Middle frontal gyrus (tissue), 1 donor: ENCODE data around the gene TRIM42.

Source experiments
- DNase-seq: peaks from one replicate; pipeline ENCODE4 v3.0.0-alpha.2; 2015; ENCODE audit warnings: low spot score; ENCODE audit errors: extremely low spot score

Gene TRIM42

DNA sequence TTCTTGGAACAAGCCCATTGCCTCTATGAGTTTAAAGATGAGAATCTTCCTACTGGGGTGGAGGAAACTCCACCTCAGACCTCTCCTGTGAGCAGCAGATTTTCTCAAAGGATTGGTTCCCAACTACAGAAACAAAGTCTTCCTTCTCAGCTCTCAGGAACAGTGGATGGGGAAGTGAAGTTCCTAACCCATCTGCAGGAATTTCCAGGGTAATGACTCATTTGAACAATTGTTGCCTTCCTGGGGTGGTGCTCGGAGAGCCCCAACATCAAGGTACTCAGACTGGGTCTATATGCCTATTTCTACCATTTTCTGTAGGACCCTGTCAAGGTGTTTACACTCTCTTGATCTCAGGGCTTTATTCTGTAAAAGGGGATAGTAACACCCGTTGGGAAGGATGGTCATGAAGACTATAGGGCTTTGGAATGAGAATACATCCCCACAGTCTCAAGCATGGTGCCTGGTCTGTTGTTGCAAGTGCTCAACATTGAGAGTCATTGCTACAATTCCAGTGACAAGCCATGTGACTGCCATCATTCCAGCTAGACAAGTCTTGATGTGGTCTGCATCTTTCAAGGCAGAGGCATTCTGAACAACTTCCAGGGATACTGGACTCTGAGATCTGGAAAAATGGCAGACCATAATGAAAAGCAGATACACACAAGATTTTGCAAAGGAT lies 33.0 kb downstream of the TRIM42 start:
- DNase-seq = no peak

DNA sequence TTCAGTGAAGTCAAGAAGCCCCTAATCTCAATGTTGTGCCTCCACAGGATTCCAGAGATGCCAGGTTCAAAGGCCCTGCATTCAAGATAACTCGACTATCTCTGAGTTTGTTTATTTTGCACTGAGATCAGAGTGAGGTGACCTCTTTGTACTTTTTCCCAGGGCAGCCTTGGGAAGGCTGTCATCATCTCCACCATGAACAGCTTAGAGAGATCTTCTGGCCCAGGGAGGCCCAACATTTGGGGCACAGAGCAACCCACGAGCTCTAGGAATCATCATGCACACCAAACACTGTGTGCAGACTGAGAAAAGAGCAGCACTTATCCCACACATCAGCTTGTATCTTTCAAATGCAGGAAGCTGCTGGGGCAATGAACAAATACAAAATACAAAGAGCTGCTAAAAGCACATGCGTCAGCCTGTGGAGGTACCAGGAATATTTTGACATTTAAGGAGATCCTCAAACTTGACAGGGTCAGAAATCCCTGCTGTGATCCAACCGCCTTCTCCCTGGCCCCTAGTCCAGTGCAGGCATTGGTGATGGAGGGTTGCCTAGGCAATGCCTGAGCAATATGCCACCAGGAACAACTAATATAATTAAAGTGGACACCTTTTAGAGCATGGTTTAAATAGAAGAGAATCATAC lies 33.6 kb downstream of the TRIM42 start:
- no peak for DNase-seq

DNA sequence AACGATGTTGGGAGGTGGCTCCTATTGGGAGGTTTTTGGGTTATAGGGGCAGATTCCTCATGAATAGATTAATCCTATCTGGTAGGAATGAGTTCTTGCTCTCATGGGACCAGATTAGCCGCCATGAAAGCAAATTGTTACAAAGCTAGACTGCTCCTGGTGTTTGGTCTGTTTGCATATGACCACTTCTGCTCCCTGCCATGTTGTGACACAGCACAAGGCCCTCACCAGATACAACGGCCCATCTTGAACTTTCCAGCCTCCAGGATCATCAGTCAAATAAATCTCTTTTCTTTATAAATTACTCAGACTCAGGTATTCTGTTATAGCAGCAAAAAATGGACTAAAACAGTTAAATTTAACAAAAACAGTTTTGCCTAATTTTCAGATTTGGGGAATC lies 34.4 kb downstream of the TRIM42 start:
- DNase-seq = no peak

DNA sequence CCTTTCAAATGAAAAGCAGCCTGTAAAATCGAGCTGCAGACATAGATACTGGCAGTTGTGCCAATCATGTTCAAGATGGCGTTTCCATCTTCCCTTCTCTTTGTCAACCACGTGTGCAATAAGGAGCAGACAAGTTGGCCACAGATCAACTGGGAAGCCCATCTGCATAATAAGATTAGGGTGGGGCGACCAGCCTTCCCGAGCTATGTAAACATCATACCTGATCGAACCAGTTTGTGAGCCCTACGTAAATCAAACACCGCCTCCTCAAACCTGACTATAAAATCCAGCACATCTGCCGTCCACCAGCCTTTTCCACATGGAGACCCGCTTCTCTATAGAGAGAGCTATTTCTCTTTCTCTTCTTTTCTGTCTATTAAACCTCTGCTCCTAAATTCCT lies 37.2 kb downstream of the TRIM42 start:
- DNase-seq = no peak

DNA sequence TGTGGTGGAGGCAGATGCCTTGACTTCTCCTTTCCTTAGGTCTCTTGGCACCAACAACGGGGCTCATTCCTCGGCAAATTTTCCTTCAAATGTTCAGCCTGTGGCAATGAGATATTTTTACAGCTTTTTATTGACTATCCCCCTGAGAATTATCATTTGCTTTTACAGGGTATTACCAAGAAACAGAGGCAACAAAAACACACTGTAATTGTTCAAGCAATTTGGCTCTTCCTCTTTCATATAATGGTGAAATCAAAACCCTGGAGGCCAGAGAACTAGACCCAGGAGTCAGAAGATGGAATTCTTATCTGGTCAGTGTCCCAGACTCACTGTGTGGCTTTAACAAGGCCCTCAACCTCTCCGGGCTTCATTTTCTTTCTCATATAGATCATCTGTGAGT lies 40.1 kb downstream of the TRIM42 start:
- DNase-seq = no peak

DNA sequence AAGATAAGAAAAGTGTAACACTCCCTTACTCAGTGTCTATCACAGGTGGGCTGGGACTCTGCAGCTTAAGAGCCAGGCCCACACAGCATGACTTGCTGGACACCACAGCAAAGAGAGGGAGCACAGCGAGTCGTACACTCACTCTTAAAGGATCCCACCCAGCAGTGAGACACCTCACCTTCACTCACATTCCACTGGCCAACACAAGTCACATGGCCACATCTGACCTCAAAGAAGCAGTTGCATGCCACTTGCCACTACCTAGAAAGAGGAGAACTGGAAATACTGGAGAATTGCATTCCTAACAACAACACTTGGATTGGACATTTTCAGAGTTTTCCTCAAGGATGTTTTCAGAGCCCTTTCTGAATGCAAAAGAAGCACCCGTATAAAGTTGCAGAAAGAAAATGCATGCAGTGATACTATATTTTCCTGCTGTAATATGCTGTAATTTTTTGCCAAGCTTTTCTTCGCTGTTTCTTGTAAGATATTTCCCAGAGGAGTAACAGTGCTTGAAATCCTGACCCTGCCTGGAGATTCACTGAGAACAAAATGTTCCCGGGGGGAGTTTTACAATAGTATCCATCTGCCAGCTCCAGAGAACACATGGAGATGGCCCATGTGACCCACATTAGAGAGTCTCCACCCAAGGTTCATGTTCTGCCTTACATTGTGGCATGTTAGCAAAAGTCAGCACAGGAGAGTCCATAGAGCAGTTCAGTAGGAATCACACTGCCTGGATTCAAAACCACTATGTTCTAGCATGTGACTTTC lies 42.2 kb downstream of the TRIM42 start:
- no peak for DNase-seq

DNA sequence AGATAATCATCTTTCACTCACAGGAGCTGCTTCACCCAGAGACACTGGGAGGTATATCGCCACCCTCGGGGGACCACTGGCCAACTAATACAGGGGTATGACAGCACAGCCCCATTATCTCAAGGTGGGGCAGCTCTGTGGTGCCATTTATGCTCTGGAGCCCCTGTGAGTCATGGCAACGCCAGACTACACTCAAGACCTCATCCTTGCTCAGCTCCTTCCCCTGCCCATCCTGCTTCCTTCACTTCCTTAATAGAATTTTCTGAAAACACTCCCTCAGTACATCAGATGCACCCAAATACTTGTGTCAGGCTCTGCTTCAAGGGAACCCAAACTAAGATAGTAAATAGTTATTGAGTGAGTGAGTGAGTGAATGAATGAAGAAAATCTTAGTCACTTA lies 45.7 kb downstream of the TRIM42 start:
- DNase-seq = no peak

DNA sequence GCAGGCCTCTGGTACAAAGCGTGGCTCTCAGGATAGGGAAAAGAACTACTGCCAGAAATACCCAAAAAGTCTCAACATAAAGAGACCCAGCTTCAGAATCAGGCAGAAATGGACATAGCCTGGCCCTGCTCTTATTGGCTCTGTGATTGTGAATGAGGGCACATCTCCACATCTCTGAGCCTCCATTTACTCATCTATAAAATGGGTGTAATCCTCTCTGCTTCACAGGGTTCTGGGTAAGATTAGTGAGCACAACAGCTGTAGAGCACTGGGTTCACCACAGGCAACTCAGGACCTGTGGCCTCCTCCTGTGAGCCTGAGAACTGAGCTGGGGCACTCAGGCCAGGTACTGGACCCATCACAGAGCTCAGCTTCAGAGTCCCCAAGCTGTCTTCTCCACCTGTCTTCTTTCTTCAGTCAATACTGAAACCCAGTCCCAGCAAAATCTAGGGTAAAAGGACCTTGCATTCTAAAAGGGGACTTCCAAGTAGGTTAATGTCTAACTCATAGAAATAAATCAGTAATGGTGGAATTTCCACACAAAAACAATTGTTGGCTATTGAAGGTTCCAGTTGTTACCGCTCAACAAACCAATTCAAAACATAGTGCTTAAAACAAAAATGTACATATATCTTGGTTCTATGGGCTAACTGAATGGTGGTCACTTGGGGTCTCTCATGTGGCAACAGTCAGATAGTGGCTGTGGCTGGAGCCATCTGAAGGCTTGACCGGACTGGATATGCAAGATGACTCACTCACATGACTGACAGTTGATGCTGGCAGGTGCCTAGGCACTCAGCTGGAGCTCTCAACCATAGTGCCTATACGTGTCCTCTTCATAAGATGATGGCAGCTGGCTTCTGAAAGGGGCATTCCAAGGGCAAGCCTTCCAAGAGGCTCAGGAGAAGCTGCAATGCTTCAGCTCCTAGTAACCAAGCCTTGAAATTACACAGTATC lies 47.3 kb downstream of the TRIM42 start:
- no peak for DNase-seq

DNA sequence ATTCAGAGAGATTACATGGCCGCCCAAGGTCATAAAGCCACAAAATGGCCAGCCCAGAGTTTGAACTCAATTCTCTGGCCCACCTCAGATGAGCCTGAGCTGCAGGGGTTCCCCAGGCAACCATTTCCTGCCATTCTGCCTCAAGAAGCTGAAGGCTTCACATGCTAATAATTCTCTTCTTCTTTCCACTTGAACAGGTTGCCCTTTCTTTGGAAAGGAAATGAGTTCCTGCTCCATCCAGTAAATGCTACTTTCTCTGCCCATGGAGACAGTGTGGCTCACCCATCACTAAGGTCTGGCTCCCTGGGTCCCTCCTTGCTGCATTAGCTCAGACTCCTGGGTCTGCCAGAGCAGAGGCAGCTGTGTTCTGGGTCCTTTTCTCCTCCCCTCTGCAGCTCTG lies 48.2 kb downstream of the TRIM42 start:
- DNase-seq = no peak

DNA sequence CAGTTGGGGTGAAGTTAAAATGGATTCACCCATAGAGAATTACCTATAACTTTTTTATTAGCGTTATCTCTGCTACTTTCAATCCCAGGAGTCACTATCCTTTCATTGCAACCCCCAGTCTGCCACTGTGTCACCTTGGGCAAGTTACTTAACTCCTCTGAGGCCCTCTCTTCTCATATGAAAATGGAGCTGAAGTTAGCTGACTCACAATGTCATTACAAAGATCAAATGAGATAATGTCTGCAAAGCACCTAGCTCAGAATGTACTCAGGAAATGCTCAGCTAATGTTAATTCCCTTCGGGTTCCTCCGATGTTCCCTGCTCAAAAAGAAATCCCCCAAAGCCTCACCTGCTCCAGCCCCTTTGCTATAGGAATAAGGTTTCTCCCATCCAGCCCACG lies 50.0 kb downstream of the TRIM42 start:
- DNase-seq = no peak

DNA sequence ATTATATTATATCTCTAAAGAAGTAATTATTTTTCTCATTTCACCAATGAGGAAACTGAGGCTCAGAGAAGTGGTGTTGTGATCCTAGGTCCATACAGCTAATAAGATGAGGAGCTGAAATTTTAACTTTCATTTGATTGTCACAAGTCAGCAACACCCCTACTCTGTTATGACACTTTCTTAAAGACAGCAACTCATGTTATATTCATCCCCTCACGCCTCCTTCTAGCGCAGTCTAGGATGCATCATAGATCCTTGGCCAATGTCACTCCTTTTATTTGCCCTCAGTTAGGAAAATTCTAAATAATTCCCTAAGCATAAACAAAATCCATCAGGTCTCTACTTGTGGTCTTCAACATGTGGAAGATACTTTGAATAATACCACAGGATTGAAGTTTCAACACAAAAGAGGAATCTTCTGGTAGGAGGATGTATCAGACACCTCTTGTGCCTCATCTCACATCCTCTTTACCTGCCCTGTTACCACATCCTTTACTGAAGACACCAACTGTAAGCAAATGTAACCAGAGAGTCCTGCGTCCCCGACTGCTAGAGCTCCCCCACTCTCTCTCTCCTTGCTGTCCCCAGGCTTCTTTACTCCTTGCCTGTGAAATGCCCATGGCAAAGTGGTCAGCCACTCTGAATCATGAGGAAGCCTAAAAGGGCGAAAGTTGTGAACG lies 53.7 kb downstream of the TRIM42 start:
- no peak for DNase-seq

DNA sequence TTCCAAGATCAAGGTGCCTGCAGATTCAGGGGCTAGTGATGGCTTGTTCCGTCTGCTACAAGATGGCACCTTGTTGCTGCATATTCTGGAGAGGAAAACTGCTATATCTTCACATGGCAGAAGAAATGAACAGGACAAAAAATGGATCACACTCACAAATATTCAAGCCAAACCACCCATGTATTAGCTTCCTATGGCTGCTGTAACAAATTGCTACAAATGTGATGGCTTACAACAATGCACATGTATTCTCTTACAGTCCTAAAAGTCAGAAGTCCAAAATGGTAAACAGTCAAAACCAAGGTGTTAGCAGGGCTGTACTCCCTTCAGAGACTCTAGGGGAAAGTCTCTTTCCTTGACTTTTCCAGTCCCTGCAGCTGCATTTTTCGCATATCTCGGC lies 55.8 kb downstream of the TRIM42 start:
- no peak for DNase-seq

DNA sequence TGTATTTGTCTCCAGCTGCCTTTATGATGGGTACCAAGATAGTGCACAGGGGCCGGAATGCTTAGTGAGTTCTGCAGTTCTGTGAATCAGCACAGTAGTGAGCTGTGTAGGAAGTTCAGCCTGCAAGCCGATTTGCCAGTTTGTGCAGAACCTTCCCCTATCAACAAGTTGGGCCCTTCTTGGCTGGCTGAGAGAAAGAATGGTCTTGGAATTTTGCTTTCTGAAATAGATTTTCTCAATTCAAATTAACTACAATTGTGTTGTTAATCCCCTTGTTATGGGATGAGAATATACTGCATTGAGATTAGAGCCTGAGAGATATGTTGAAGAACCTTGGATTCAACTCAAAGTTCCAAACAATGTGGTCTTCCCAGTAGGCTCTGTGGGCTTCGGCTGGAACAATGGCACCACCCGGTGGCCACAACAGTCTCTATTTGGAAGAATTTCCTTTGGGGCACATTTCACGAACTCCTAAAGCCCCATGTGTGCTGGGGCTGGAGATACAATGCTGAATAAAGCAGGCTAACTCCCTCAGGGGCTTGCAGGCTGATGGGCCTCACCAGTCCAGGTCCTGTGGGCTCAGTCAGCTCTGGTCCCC lies 59.1 kb downstream of the TRIM42 start:
- DNase-seq = peak; percentile 11

DNA sequence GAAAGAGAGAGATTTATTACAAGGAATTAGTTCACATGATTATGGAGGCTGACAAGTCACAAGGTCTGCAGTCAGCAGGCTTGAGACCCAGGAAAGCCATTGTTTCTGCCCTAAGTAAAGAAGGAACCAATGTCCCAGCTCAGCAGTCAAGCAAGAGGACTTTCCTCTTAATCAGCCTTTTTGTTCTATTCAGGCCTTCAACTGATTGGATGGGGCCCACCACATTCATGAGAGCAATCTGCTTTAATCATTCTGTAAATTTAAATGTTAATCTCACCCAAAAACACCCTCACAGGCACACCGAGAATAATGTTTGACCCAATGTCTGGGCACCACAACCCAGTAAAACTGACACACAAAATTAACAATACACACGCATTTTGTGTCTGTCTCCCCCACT lies 64.3 kb downstream of the TRIM42 start:
- DNase-seq = no peak

DNA sequence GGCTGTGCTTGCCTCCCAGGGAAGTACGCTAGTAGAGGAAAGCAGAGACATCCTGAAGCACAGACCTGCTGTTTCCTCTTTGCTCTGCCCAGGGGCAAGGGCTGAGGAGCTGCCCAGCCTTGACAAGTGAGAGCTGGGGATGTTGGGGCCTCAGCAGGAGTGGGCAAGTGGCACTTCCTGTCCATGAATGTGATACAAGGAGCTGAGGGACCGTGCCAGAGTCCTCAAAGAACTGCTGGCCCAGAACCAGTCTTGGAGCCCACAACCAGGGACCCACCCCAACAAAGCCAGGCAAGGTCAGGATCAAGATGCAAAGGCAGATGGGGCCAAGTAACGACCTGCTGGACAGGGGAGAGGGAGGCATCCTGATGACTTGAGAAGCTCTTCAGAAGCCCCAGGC lies 70.3 kb downstream of the TRIM42 start:
- DNase-seq = no peak

DNA sequence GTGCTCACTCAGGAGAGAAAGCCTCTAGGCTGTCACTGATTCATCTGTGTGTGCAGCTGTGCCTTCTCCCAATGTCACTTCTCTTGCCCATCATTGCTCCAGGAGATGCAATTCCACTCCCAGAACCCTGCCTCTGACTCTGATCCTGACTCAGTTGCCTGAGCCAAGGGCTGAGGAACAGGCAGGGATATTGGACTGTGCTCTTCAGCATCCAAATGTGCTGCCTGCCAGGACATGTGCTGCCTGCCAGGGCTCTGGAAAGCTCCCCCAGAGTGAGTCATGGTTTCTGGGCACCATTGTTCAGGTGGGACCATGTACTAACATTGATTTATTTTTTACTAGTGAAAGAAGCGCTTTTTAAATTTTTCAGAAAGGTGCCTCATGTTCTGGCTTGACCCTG lies 71.0 kb downstream of the TRIM42 start:
- no peak for DNase-seq
